HG03025 (cell line): Measurements from ENCODE around the gene BCAP31.
"Not testable (repeated sequence)": the region's sequence is repeated elsewhere in the genome, so short reads cannot be mapped to it uniquely, and the experiment has no call there.

Experiments
- ATAC-seq: cut with Tn5 transposase; IDR thresholded peaks from one replicate; pipeline ENCODE4 v1.9.1; 2021; ENCODE audit warnings: mild to moderate bottlenecking, moderate library complexity; ENCODE audit not compliant: unreplicated experiment, low FRiP score

Gene BCAP31

GRCh38 chrX:153685156-153685536, 39.0 kb downstream of the BCAP31 start:
- ATAC-seq = no peak

DNA sequence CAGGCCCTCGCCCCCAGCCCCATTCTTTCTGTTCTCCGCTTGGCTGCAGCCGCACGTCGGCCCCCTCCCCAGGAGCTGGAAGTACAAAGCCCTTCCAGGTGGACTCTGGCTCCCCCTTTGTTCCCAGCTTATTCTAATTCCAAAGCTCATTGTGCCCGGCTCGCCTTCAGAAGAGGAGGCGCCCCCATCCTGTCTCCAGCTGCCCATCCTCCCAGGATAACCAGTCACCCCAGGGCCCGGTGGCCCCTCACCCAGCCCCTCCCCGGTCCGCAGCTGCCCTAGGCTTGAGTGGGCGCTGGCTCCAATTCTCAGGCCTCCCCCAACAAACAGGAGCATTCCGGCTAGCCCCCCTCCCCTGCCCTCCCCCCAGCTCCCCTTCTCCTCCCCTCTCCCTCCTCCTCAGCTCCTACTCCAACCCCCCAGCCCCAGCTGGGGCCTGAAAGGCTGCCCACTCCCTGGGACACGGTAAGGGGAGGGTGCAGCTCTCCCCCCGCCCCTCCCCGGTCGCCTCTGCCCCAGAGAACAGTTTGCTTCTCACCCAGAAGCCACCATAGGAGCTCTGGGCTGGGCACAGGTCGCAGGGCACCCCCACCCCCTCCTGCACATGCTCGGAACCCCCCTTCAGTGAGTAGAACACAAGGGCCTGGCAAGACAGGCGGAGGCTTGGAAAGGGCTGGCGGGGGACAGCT, 39.6 kb downstream of the BCAP31 start:
- ATAC-seq = no peak

- not testable (repeated sequence) for ATAC-seq
Observed at GRCh38 chrX:153683486-153683885, 40.7 kb downstream of the BCAP31 start.

GRCh38 chrX:153681175-153681574, 43.0 kb downstream of the BCAP31 start:
- no peak for ATAC-seq

DNA sequence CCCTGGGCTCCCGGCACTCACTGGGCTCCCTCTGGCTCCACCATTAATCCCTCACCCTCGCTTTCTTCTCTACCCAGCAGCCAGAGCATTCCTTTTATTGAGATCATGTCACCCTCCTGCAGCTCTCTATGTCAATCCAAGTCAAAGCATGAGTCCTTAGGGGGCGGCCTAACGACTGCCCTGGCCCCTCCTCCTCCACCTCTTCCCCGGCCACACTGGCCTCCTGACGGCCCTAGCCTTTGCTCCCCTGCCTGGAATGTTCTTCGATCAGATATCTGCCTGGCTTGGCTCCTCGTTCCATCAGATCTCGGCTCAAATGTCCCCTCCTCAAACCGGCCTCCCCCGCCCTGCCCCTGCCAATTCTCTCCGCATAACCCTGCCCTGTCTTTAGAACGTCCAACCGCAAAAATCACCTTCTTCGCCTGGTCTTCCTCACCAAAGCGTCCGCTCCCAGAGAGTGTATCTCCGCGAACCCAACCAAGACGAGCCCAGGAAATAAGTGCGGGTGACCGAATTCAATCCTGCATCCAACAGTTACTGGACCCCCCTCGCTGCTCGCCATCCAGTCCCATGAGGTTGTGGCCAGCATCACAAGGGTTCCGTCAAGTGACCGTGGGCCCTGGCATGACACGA, 49.9 kb downstream of the BCAP31 start:
- no peak for ATAC-seq

GRCh38 chrX:153673428-153674218, 50.6 kb downstream of the BCAP31 start, which contains the start of gene PNCK:
Gene PNCK, minus strand, starts transcription at chrX:153673813. Its CDS starts 737 bp downstream, at chrX:153673076.
- no peak for ATAC-seq

- no peak for ATAC-seq
Observed at GRCh38 chrX:153672531-153673427, 51.4 kb downstream of the BCAP31 start.

- ATAC-seq = no peak
Observed at GRCh38 chrX:153671589-153672530, 52.3 kb downstream of the BCAP31 start.

DNA sequence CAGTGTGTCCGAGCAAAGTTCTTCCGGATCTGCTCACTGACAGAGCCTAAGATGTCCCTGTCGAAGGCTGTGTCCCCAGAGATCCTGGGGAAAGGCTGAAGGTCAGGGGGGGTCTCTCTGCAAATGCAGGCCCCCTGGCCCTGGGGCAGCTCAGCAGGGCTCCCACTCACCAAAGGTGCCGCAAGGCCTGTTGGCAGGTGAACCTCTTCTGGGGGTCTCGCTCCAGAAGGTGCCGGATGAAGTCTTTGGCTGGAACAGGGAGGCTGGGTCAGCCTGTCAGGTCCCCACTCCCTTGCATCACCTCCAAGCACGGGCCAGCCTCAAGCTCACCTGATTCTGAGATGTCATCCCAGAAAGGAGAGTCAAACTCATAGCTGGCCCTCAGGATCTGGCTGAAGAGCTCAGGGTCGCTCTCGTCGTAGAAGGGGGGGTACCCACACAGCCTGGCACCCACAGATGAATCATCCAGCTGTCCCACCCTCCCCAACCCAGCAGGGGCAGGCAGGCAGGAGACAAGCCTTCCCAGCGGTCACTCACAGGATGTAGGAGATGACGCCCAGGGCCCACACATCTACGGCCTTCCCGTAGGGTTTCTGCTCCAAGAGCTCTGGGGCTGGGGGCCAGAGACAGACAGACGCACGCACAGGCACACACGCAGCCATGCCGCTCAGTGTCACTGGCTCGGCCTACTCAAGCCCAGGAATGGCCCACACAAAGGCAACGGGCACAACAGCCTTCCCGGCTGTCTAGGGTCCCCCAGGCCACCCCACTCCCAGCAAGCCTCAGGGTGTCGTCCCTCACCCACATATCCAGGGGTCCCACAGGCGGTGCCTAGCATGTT, 53.2 kb downstream of the BCAP31 start:
- no peak for ATAC-seq

- no peak for ATAC-seq
Observed at GRCh38 chrX:153669901-153670731, 54.1 kb downstream of the BCAP31 start.

DNA sequence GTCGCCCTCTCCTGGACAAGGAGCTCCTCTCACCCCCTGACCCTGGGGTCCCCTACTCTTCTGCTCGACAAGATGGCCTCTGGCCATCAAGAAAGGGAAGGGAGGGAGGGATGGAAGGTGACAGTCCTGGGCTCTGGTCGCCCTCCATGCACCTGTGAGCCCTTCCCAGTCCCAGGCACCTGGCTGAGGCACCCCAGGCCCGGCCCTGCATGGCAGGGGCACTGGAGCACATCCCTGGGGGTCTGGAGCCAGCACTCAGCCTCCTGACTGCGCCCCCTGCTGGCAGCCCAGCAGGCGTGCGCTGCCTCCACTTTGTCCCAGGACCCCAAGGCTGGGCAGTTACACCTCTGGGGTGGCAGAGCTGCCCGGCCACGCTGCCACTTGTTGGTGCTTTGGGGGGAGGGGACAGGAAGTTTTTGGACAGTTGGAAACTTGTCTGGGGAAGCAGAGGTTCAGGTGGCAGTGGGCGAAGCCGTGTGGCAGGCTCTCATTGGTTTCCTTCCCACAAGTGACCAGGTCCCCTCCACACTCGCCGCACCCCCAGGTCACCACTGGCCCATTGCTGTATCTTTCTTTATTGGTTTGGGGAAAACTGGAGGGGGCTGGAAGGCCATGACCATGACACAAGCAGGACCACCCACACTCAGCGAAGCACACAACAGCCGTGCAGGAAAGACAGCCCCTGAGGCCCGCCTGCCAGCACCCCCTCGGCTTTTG, 54.9 kb downstream of the BCAP31 start:
- ATAC-seq = no peak

DNA sequence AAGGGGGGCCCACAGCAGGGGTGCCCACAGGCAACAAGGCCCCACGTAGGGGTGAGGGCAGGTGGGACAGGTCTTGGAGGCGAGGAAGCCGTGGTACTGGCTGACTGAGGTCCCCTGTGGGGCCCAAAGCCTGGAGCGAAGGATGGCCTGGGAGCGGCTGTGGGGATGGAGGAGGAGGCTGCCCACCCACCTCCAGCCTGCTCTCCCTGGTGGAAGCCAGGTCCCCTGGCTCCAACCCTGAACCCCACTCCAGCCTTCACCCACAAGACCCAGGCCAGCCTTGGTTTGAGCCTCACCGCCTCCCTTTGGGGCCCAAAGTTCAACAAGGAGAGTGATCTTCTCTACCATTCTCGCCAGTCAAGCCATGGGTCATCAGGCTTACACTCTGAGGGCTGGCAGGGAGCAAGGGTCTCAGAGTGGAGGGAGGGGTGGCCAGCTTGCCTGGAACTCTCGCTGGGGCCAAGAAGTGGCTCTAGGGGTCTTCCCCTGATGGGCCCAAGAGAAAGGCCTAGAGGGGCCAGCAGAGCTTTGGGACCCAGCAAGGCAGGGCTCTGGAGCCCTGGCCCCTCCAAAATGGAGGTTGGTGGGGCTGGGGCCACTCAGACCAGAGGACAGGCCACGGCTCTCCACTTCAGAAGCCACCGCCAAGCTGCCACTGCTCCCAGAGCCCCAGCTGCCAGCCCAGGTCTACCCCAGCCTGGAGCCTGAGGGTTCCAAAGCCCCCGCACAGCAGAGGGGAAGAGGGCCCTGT, 55.6 kb downstream of the BCAP31 start:
- no peak for ATAC-seq

- ATAC-seq = no peak
Observed at GRCh38 chrX:153667956-153668396, 56.2 kb downstream of the BCAP31 start.

- no peak for ATAC-seq
Observed at GRCh38 chrX:153667281-153667955, 56.8 kb downstream of the BCAP31 start.

DNA sequence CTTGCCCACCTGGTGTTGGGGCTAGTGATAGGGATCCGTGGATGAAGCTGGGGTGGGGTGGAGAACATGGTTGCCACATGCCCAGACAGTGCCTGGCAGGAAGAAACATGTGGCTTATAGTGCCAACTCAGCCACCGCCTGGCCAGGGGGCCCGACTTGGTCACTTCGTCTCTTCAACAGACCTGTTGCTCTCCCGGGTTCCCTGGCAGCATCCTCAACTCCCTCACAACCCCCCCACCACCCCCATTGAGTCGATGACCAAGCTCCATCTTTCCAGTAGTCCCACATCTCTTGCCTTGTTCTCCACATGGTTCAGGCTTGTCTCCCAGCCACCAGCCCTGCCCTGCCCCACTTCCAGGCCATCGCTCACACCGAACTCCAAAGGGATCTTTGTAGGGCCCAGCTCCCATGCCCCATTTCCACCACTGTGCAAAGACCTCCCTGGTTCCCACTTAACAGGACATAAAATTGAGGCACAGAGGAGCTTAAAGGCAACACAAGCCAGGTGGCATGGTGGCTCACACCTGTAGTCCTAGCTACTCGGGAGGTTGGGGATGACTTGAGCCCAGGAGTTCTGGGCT, 58.4 kb downstream of the BCAP31 start:
- ATAC-seq = no peak
